K562 (cell line): ENCODE data around the gene FGF21. TPM values are rescaled to one million over a fixed set of nuclear protein-coding genes. Genes with fewer than 3 reads are reported as not detected.

Source experiments
- ATF1 ChIP-seq, 2 experiments: fragments of 450-650 bp in 1 of 2; IDR thresholded peaks; 2 replicates each; pipeline ENCODE4 v1.6.1; 2016; ENCODE audit warnings: missing compliant biosample characterization in 1 of 2, missing genetic modification characterization in 1 of 2
- ATF2 ChIP-seq: sonication (generic); formaldehyde crosslinking; IDR thresholded peaks from 2 replicates; pipeline ENCODE4 v1.8.1; 2022; ENCODE audit warnings: missing genetic modification reagents
- CREB3 ChIP-seq: fragments of 450-650 bp; conservative IDR thresholded peaks from 2 replicates; pipeline ENCODE4 v1.6.1; 2016; ENCODE audit warnings: missing genetic modification characterization, low read depth, mild to moderate bottlenecking, missing compliant biosample characterization, moderate library complexity
- DDX20 ChIP-seq: fragments of 450-650 bp; IDR thresholded peaks from 2 replicates; pipeline ENCODE4 v1.6.1; 2016; ENCODE audit warnings: missing genetic modification characterization, low read depth, mild to moderate bottlenecking, missing compliant biosample characterization, moderate library complexity
- FOXP1 ChIP-seq: sonication (generic); formaldehyde crosslinking; IDR thresholded peaks from 2 replicates; pipeline ENCODE4 v1.8.0; 2022; ENCODE audit warnings: mild to moderate bottlenecking, missing genetic modification reagents
- HDAC8 ChIP-seq: fragments of 450-650 bp; IDR thresholded peaks from 2 replicates; pipeline ENCODE4 v1.6.1; 2016; ENCODE audit warnings: mild to moderate bottlenecking, missing genetic modification characterization, moderate library complexity, missing compliant biosample characterization
- ILF3 ChIP-seq: fragments of 450-650 bp; IDR thresholded peaks from 2 replicates; pipeline ENCODE4 v1.6.1; 2018; ENCODE audit warnings: antibody characterized with exemption, mild to moderate bottlenecking, moderate library complexity, borderline replicate concordance
- L3MBTL2 ChIP-seq: fragments of 450-650 bp; IDR thresholded peaks from 2 replicates; pipeline ENCODE4 v1.6.1; 2016; ENCODE audit warnings: mild to moderate bottlenecking, moderate library complexity
- MAX ChIP-seq: sonication (generic); formaldehyde crosslinking; IDR thresholded peaks from 2 replicates; pipeline ENCODE4 v1.9.0; 2022; ENCODE audit warnings: mild to moderate bottlenecking, missing genetic modification reagents
- MCM3 ChIP-seq: fragments of 450-650 bp; IDR thresholded peaks from 2 replicates; pipeline ENCODE4 v1.6.1; 2016
- NCOA1 ChIP-seq: fragments of 450-650 bp; IDR thresholded peaks from 2 replicates; pipeline ENCODE4 v1.6.1; 2016; ENCODE audit warnings: low read depth
- NEUROD1 ChIP-seq: fragments of 150-350 bp; IDR thresholded peaks from 2 replicates; pipeline ENCODE4 v1.6.1; 2014; ENCODE audit warnings: borderline replicate concordance, low read length, low read depth; ENCODE audit not compliant: partially characterized antibody
- NFE2 ChIP-seq: IDR thresholded peaks from 2 replicates; pipeline ENCODE4 v1.6.1; 2014; ENCODE audit warnings: antibody characterized with exemption, low read depth
- PRMT5 ChIP-seq: sonication (generic); formaldehyde crosslinking; IDR thresholded peaks from 2 replicates; pipeline ENCODE4 v1.5.0; 2020; ENCODE audit warnings: missing genetic modification reagents
- RFX7 ChIP-seq: fragments of 250-450 bp; sonication (Bioruptor Pico); IDR thresholded peaks from 2 replicates; pipeline ENCODE4 v1.5.1; 2021; ENCODE audit warnings: mild to moderate bottlenecking
- SAFB2 ChIP-seq: fragments of 200-400 bp; formaldehyde crosslinking; IDR thresholded peaks from 2 replicates; pipeline ENCODE4 v1.6.1; 2018; ENCODE audit warnings: borderline replicate concordance, low read length, low read depth, moderate library complexity; ENCODE audit not compliant: severe bottlenecking
- SFPQ ChIP-seq: fragments of 200-400 bp; formaldehyde crosslinking; IDR thresholded peaks from 2 replicates; pipeline ENCODE4 v1.6.1; 2017; ENCODE audit warnings: mild to moderate bottlenecking, low read depth, low read length, moderate library complexity
- SMAD4 ChIP-seq: fragments of 250-450 bp; sonication (Bioruptor Pico); conservative IDR thresholded peaks from 2 replicates; pipeline ENCODE4 v1.8.0; 2021; ENCODE audit warnings: inconsistent platforms, mild to moderate bottlenecking, moderate library complexity
- SNRNP70 ChIP-seq: fragments of 200-400 bp; formaldehyde crosslinking; optimal IDR thresholded peaks from 2 replicates; pipeline ENCODE3; 2017; ENCODE audit warnings: low read depth, low read length
- THRB ChIP-seq: fragments of 450-650 bp; formaldehyde crosslinking; conservative IDR thresholded peaks from 2 replicates; pipeline ENCODE4 v1.4.0; 2022; ENCODE audit warnings: mild to moderate bottlenecking, missing genetic modification characterization
- TRIM28 ChIP-seq: fragments of 450-650 bp; IDR thresholded peaks from 2 replicates; pipeline ENCODE4 v1.6.1; 2017
- ZFPM2 ChIP-seq: fragments of 250-450 bp; sonication (Bioruptor Pico); IDR thresholded peaks from 2 replicates; pipeline ENCODE4 v1.5.1; 2022; ENCODE audit warnings: mild to moderate bottlenecking
- ZNF146 ChIP-seq: IDR thresholded peaks from one replicate; pipeline ENCODE4 v1.6.1; 2018; ENCODE audit warnings: missing compliant biosample characterization; ENCODE audit not compliant: unreplicated experiment
- ZSCAN32 ChIP-seq: fragments of 450-650 bp; formaldehyde crosslinking; IDR thresholded peaks from 2 replicates; pipeline ENCODE4 v1.4.0; 2020; ENCODE audit warnings: mild to moderate bottlenecking, moderate library complexity
- polyA plus RNA-seq, 8 experiments: library from polyadenylated mRNA; depleted of rRNA in 4 of 8; stranded (reverse) in 5 of 8; unstranded in 3 of 8; fragments of >200 nt; fragmentation: Nextera tagmentation in 2 of 8; fragmentation: Illumina TruSeq in 1 of 8; extraction: Ambion mirVana in 2 of 8; extraction: Trizol in 1 of 8; gene quantifications; 2 replicates each; pipeline versions ENCODE4 v1.2.1 to v1.2.3, GENCODE V29; 2011 to 2014; ENCODE audit warnings: inconsistent platforms in 1 of 8, missing spikeins in 1 of 8
- total RNA-seq, 7 experiments: library from RNA; depleted of rRNA in 6 of 7; stranded (reverse); fragments of >200 nt in 6 of 7; fragmentation: Illumina TruSeq in 2 of 7; extraction: Trizol in 2 of 7; gene quantifications; 2 replicates each; pipeline versions ENCODE4 v1.2.1 to v1.2.3, GENCODE V29; 2011 to 2021; ENCODE audit warnings: low replicate concordance in 1 of 7

Gene FGF21
- total and polyA plus RNA-seq, 9 of the 15 experiments (the other 6 are each of a cell fraction or from before 2014, with no cell fraction given): 0.04 to 0.77 (median 0.09) TPM; not detected in 6

- TF ChIP-seq PRMT5 (CRISPR knock-in tag) (no peak), ATF2 (no peak), ILF3 (no peak), ATF1 (CRISPR knock-in tag; IDR thresholded peaks at IDR 0.05) (no peak), ATF1 (tag; IDR thresholded peaks at IDR 0.05) (peak; percentile 74), NEUROD1 (peak; percentile 49), RFX7 (CRISPR knock-in tag) (no peak), FOXP1 (no peak; the same call in 1 of the 2 replicates), NFE2 (peak; percentile 24; the same call in 1 of the 2 replicates), NCOA1 (no peak), HDAC8 (tag) (no peak), THRB (no peak), SAFB2 (no peak), CREB3 (tag) (no peak), MAX (CRISPR knock-in tag) (peak; percentile 35; the same call in 1 of the 2 replicates), ZNF146 (CRISPR knock-in tag) (no peak), SFPQ (no peak), TRIM28 (no peak), SMAD4 (peak; percentile 45), MCM3 (no peak), DDX20 (tag) (no peak), SNRNP70 (no peak), ZSCAN32 (CRISPR knock-in tag) (no peak), L3MBTL2 (peak; percentile 95), ZFPM2 (CRISPR knock-in tag) (no peak)
These were observed 25.5 kb downstream of the FGF21 start (continued) for GRCh38 chr19:48780631-48781391.
